Hepatocyte (in vitro differentiated cells): ENCODE results near the gene SP1.

Experiments
- EZH2phosphoT487 ChIP-seq: fragments of 200-600 bp; sonication (generic); IDR thresholded peaks from one replicate; pipeline ENCODE4 v1.6.1; 2018; ENCODE audit warnings: antibody characterized with exemption, mild to moderate bottlenecking, low read depth, moderate library complexity; ENCODE audit not compliant: unreplicated experiment, severe bottlenecking
- TF ChIP-seq, protein P1 (sequence below): fragments of 200-600 bp; sonication (generic); IDR thresholded peaks from 2 replicates; pipeline ENCODE4 v1.5.1; 2016; ENCODE audit warnings: antibody characterized with exemption, mild to moderate bottlenecking; ENCODE audit not compliant: poor library complexity

DNA sequence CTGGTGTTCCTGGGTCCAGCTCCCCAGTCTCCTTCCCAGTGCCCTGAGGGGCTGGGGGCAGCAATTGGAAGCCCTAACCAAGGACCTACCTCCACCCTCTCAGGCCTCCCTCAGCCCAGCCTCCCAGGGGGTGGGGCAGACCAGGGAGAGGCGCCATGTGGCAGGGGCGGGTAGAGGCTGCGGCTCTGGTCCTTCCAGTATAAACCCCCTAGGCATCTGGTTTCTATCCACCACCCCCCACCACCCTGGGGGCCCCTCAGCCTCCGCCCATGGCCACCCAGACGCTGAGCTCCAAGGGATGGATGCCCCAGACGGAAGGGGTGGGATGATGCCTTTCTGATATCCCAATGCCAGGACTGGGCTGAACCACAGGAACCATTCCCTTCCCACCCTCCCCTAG is 41.1 kb upstream of the SP1 start:
- TF ChIP-seq, protein P1, sequence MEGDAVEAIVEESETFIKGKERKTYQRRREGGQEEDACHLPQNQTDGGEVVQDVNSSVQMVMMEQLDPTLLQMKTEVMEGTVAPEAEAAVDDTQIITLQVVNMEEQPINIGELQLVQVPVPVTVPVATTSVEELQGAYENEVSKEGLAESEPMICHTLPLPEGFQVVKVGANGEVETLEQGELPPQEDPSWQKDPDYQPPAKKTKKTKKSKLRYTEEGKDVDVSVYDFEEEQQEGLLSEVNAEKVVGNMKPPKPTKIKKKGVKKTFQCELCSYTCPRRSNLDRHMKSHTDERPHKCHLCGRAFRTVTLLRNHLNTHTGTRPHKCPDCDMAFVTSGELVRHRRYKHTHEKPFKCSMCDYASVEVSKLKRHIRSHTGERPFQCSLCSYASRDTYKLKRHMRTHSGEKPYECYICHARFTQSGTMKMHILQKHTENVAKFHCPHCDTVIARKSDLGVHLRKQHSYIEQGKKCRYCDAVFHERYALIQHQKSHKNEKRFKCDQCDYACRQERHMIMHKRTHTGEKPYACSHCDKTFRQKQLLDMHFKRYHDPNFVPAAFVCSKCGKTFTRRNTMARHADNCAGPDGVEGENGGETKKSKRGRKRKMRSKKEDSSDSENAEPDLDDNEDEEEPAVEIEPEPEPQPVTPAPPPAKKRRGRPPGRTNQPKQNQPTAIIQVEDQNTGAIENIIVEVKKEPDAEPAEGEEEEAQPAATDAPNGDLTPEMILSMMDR: no peak
- TF ChIP-seq EZH2phosphoT487: no peak
